Smooth muscle cell (in vitro differentiated cells): ENCODE results near the gene KCNH2. TPM values are rescaled to one million over a fixed set of nuclear protein-coding genes. Genes with fewer than 3 reads are reported as not detected.

Experiments
- DNase-seq: peaks from one replicate; lab custom pipeline; 2025; ENCODE audit not compliant: unreplicated experiment; lab: John Stamatoyannopoulos, UW
- H2AFZ ChIP-seq: fragments of 200-600 bp; sonication (generic); 2 replicates; pipeline ENCODE4 v1.6.0; 2016; ENCODE audit warnings: antibody characterized with exemption, low read depth, mild to moderate bottlenecking
- H3F3A ChIP-seq: fragments of 200-600 bp; sonication (generic); 2 replicates; pipeline ENCODE4 v1.6.0; 2017; ENCODE audit warnings: antibody characterized with exemption, low read depth
- H3K27ac ChIP-seq: fragments of 200-600 bp; sonication (generic); 2 replicates; pipeline ENCODE4 v1.5.1; 2016; ENCODE audit warnings: low read depth, mild to moderate bottlenecking
- H3K27me3 ChIP-seq: fragments of 200-600 bp; sonication (generic); 2 replicates; pipeline ENCODE4 v1.6.1; 2016; ENCODE audit warnings: low read depth, mild to moderate bottlenecking
- H3K36me3 ChIP-seq: fragments of 200-600 bp; sonication (generic); 2 replicates; pipeline ENCODE4 v1.5.1; 2016; ENCODE audit warnings: low read depth
- H3K4me1 ChIP-seq: fragments of 200-600 bp; sonication (generic); 2 replicates; pipeline ENCODE4 v1.5.1; 2016; ENCODE audit warnings: low read depth
- H3K4me2 ChIP-seq: fragments of 200-600 bp; sonication (generic); 2 replicates; pipeline ENCODE4 v1.6.0; 2016; ENCODE audit warnings: mild to moderate bottlenecking
- H3K4me3 ChIP-seq: fragments of 200-600 bp; sonication (generic); 2 replicates; pipeline ENCODE4 v1.5.1; 2016; ENCODE audit warnings: mild to moderate bottlenecking
- H3K79me2 ChIP-seq: fragments of 200-600 bp; sonication (generic); 2 replicates; pipeline ENCODE4 v1.6.0; 2016; ENCODE audit warnings: low read depth, mild to moderate bottlenecking
- H3K9ac ChIP-seq: fragments of 200-600 bp; sonication (generic); 2 replicates; pipeline ENCODE4 v1.6.0; 2016; ENCODE audit warnings: low read depth
- H3K9me3 ChIP-seq: fragments of 200-600 bp; sonication (generic); replicated peaks from 2 replicates; pipeline ENCODE4 v1.5.1; 2016; ENCODE audit warnings: low read depth
- H4K20me1 ChIP-seq: fragments of 200-600 bp; sonication (generic); 2 replicates; pipeline ENCODE4 v1.6.0; 2016; ENCODE audit warnings: low read depth
- WGBS: methylation state at CpG from one replicate; pipeline ENCODE4 v1.1.7; 2016; ENCODE audit warnings: low lambda C conversion rate; 5-methylcytosine and 5-hydroxymethylcytosine counted together
- polyA plus RNA-seq: library from polyadenylated mRNA; unstranded; fragments of >200 nt; fragmentation: Nextera tagmentation; extraction: Ambion mirVana; gene quantifications from 2 replicates; pipeline ENCODE4 v1.2.1, GENCODE V29; 2016
- total RNA-seq: library from RNA; depleted of rRNA; stranded (reverse); fragments of >200 nt; gene quantifications from 2 replicates; pipeline ENCODE4 v1.2.3, GENCODE V29; 2014
- TF ChIP-seq, protein P1 (sequence below): fragments of 200-600 bp; sonication (generic); IDR thresholded peaks from 2 replicates; pipeline ENCODE4 v1.5.1; 2017; ENCODE audit warnings: borderline replicate concordance, mild to moderate bottlenecking, antibody characterized with exemption; ENCODE audit not compliant: insufficient read depth, poor library complexity, severe bottlenecking

The KCNH2 gene
- total and polyA plus RNA-seq, 2 experiments from 2014 or later = 12.9 to 37.7 TPM

DNA sequence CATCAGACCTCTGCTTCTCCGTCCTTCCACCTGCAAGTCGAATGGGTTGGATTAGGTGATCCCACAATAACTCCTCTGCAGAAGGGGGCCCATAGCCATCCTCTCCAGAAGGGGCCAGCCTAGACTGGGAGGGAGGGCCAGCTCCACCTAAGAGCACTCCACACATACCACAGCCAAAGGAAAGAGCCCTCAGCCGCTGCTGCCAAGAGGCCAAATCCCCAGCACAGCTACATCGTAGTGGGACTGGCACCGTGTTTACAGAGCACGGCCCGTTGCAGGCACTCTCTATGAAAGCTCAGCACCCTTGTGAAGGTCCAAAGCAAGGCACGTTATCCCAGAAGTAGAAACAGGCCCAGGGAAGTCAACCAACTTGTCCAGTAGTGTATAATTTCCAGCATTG lies 5.4 kb downstream of the KCNH2 start:
- no peak overlapping the region for H3K4me2 ChIP-seq
- H3K4me3 ChIP-seq = no peak overlapping the region
- H3K79me2 ChIP-seq = no peaks in the 10 kb centered on the region
- 90% methylated on average over 8 of the region's 8 CpGs for WGBS
- TF ChIP-seq, protein P1, sequence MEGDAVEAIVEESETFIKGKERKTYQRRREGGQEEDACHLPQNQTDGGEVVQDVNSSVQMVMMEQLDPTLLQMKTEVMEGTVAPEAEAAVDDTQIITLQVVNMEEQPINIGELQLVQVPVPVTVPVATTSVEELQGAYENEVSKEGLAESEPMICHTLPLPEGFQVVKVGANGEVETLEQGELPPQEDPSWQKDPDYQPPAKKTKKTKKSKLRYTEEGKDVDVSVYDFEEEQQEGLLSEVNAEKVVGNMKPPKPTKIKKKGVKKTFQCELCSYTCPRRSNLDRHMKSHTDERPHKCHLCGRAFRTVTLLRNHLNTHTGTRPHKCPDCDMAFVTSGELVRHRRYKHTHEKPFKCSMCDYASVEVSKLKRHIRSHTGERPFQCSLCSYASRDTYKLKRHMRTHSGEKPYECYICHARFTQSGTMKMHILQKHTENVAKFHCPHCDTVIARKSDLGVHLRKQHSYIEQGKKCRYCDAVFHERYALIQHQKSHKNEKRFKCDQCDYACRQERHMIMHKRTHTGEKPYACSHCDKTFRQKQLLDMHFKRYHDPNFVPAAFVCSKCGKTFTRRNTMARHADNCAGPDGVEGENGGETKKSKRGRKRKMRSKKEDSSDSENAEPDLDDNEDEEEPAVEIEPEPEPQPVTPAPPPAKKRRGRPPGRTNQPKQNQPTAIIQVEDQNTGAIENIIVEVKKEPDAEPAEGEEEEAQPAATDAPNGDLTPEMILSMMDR = no peak
- DNase-seq = no peak
- H3K27me3 ChIP-seq = peaks cover 12% of the 10 kb centered on the region
- H2AFZ ChIP-seq = no peak overlapping the region
- no peak overlapping the region for H3K9ac ChIP-seq
- H3K27ac ChIP-seq = no peak overlapping the region
- no peaks in the 10 kb centered on the region for H3K36me3 ChIP-seq
- H3K4me1 ChIP-seq = peaks cover 39% of the 10 kb centered on the region
- H4K20me1 ChIP-seq = no peaks in the 10 kb centered on the region
- H3F3A ChIP-seq = peaks cover 4% of the 10 kb centered on the region
- no peaks in the 10 kb centered on the region for H3K9me3 ChIP-seq

DNA sequence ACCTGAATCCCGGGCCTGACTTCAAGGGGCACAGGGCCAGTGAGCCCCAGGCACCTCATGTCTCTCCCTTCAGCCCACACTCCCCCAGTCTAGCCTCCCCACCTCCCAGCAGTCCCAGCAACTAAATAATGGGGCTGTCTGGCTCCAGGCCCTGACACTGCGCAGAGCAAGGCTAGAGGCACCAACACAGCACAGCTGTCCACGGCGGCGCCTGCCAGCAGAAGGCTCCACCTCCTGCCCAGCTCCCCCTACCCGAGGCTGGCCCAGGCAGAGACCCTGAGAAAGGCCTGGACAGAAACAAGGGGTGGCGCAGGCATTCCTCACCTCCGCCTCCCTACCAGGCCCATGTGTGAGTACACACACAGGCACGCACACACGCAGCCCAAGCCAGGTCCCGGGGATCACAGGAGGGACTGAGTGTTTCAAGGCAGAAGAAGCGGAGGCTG lies 6.1 kb downstream of the KCNH2 start:
- Histone ChIP-seq H3K79me2 (no peaks in the 10 kb centered on the region), H3K27me3 (peaks cover 8% of the 10 kb centered on the region), H3K9me3 (no peaks in the 10 kb centered on the region), H4K20me1 (no peaks in the 10 kb centered on the region), H3K4me3 (no peak overlapping the region), H3F3A (peaks cover 4% of the 10 kb centered on the region), H3K4me1 (peaks cover 35% of the 10 kb centered on the region), H3K27ac (no peak overlapping the region), H2AFZ (no peak overlapping the region), H3K36me3 (no peaks in the 10 kb centered on the region), H3K9ac (no peak overlapping the region), H3K4me2 (no peak overlapping the region)
- TF ChIP-seq, protein P1 = no peak
- 78% methylated on average over 12 of the region's 12 CpGs for WGBS
- DNase-seq = no peak

DNA sequence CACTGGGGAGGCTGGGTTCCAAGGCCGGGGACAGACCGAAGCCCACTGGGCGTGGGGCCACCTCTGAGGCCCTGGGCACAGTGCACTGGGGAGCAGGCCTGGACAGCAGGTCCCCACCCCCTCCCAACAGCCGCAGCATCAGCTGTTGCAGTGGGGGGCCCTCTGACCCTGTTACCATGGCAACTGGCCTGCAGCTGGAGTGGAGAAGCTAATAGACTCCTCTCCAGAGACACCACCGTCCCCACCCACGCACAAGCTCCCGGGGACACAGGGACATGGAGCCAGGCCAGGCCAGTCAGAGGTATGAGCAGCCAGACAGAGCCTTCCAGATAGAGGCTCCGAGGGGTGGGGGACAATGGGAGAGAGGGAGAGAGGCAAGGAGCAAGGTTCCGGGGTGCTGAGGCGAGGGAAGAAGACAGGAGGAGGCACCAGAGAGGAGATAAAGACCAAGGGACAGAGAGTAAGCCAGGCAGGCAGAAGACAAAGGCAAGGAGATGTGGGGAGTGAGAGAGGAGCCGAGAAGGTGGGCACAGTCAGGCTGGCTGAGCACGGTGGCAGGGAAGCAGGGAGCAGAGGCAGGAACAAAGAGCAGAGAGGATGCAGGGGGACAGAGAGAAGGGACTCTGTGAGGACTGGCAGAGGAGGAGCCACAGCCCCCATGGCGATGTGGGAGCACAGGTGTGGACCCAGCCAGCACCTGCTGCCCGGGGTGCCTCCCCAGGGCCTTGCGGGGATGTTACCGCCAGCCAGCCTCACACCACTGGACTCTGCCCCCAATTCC lies 6.7 kb downstream of the KCNH2 start:
- no peaks in the 10 kb centered on the region for H3K79me2 ChIP-seq
- H4K20me1 ChIP-seq = no peaks in the 10 kb centered on the region
- no peak overlapping the region for H3K4me2 ChIP-seq
- H3K4me1 ChIP-seq = peaks cover 30% of the 10 kb centered on the region
- peaks cover 5% of the 10 kb centered on the region for H3K27me3 ChIP-seq
- no peaks in the 10 kb centered on the region for H3K9me3 ChIP-seq
- H2AFZ ChIP-seq = no peak overlapping the region
- no peak overlapping the region for H3K9ac ChIP-seq
- no peak for DNase-seq
- H3K36me3 ChIP-seq = no peaks in the 10 kb centered on the region
- H3K27ac ChIP-seq = no peak overlapping the region
- H3F3A ChIP-seq = peaks cover 4% of the 10 kb centered on the region
- H3K4me3 ChIP-seq = no peak overlapping the region
- WGBS = 66% methylated on average over 16 of the region's 16 CpGs
- TF ChIP-seq, protein P1 = no peak

DNA sequence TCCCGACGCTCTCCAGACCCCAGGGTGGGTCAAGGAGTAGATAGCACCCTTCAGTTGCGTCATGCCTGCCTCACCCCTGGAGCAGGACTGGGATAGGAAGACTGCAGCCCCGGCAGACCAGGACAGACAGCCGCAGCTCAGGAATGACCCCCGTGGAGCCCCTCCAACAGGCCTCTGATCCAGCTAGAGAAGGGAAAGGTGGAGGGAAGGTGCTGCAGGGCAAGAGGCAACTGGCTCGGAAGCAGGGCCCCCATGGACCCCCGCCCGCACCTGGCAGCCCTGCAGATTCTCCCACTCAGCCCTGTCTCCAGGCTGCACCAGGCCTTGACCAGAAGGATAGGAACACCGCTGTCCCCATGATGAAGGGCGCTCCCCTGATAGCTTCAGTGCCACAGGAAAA lies 7.7 kb downstream of the KCNH2 start:
- no peak overlapping the region for H3K4me3 ChIP-seq
- no peaks in the 10 kb centered on the region for H3K9me3 ChIP-seq
- H4K20me1 ChIP-seq = no peaks in the 10 kb centered on the region
- no peak overlapping the region for H2AFZ ChIP-seq
- H3K27me3 ChIP-seq = peaks cover 3% of the 10 kb centered on the region
- H3K79me2 ChIP-seq = no peaks in the 10 kb centered on the region
- H3K4me1 ChIP-seq = peaks cover 27% of the 10 kb centered on the region
- no peaks in the 10 kb centered on the region for H3K36me3 ChIP-seq
- H3K4me2 ChIP-seq = no peak overlapping the region
- WGBS = 81% methylated on average over 11 of the region's 11 CpGs
- no peaks in the 10 kb centered on the region for H3F3A ChIP-seq
- no peak overlapping the region for H3K9ac ChIP-seq
- H3K27ac ChIP-seq = no peak overlapping the region
- TF ChIP-seq, protein P1 = no peak
- no peak for DNase-seq
